Neural cell (in vitro differentiated cells): ENCODE results near the gene SLC22A23.

ENCODE experiments used
- CTCF ChIP-seq: fragments of 450-650 bp; IDR thresholded peaks from 2 replicates; pipeline ENCODE4 v1.5.1; 2014; ENCODE audit warnings: antibody characterized with exemption, mild to moderate bottlenecking, moderate library complexity; ENCODE audit not compliant: poor library complexity, severe bottlenecking
- EZH2 ChIP-seq: fragments of 200-600, 300-800 bp; shearing (Covaris generic), sonication (generic); IDR thresholded peaks from 2 replicates; pipeline ENCODE4 v1.6.1; 2014; ENCODE audit warnings: antibody characterized with exemption, low read length, borderline replicate concordance, mild to moderate bottlenecking; ENCODE audit not compliant: insufficient read depth, poor library complexity, severe bottlenecking
- POLR2AphosphoS5 ChIP-seq: IDR thresholded peaks from 2 replicates; pipeline ENCODE4 v1.6.1; 2012
- RAD21 ChIP-seq: fragments of 450-650 bp; conservative IDR thresholded peaks from 2 replicates; pipeline ENCODE4 v1.6.1; 2014; ENCODE audit warnings: antibody characterized with exemption, mild to moderate bottlenecking, moderate library complexity
- TAF1 ChIP-seq: IDR thresholded peaks from 2 replicates; pipeline ENCODE4 v1.6.1; 2012; ENCODE audit warnings: low read depth
- TF ChIP-seq, protein P1 (sequence below): IDR thresholded peaks from 2 replicates; pipeline ENCODE4 v1.6.1; 2012; ENCODE audit warnings: borderline replicate concordance

- TF ChIP-seq CTCF (no peak), TAF1 (no peak), POLR2AphosphoS5 (no peak), EZH2 (no peak), RAD21 (no peak)
- TF ChIP-seq, protein P1, sequence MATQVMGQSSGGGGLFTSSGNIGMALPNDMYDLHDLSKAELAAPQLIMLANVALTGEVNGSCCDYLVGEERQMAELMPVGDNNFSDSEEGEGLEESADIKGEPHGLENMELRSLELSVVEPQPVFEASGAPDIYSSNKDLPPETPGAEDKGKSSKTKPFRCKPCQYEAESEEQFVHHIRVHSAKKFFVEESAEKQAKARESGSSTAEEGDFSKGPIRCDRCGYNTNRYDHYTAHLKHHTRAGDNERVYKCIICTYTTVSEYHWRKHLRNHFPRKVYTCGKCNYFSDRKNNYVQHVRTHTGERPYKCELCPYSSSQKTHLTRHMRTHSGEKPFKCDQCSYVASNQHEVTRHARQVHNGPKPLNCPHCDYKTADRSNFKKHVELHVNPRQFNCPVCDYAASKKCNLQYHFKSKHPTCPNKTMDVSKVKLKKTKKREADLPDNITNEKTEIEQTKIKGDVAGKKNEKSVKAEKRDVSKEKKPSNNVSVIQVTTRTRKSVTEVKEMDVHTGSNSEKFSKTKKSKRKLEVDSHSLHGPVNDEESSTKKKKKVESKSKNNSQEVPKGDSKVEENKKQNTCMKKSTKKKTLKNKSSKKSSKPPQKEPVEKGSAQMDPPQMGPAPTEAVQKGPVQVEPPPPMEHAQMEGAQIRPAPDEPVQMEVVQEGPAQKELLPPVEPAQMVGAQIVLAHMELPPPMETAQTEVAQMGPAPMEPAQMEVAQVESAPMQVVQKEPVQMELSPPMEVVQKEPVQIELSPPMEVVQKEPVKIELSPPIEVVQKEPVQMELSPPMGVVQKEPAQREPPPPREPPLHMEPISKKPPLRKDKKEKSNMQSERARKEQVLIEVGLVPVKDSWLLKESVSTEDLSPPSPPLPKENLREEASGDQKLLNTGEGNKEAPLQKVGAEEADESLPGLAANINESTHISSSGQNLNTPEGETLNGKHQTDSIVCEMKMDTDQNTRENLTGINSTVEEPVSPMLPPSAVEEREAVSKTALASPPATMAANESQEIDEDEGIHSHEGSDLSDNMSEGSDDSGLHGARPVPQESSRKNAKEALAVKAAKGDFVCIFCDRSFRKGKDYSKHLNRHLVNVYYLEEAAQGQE: no peak
Observed at GRCh38 chr6:3438190-3439167, 18.4 kb downstream of the SLC22A23 start.
